ENCODE results near the gene RASA2.

RASA2 gene

DNA sequence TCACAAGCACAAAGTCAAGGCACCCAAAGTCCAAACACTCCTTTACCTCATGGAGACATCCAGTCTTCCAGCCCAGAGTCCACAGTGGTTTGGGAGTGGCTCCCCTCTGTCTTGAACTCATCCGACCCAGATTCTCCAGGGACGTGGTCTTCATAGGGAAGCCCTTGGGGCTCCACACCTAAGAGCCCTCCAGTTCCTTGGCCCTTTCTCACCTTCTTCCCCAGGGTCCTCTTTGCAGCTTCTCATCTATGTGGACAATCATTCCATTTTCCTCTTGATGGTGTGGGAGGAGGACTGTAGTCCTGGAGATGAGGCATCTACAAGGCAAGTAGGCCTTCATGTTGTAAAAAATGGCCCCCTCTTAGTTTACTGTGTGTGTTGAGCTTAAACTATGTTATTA, 164.0 kb downstream of the RASA2 start:
- H3K9me3 ChIP-seq (ENCODE audit: control insufficient read depth in 1 of 2, low read length in 2 of 2) = no peaks in the 10 kb centered on the region
- H3K36me3 ChIP-seq (ENCODE audit: control insufficient read depth in 1 of 2, insufficient read depth in 2 of 2, low read length in 2 of 2) = no peaks in the 10 kb centered on the region
- no peaks in the 10 kb centered on the region for H3K27me3 ChIP-seq (ENCODE audit: low read depth, low read length)
- H3K4me3 ChIP-seq (ENCODE audit: low read depth in 1 of 2, low read length in 2 of 2) = no peak overlapping the region
- H3K4me1 ChIP-seq (ENCODE audit: control insufficient read depth in 1 of 2, insufficient read depth in 2 of 2, low read length in 2 of 2) = peaks cover 0 to 7% of the 10 kb centered on the region in 2 donors
- no peak overlapping the region for H3K27ac ChIP-seq (ENCODE audit: low read length)

DNA sequence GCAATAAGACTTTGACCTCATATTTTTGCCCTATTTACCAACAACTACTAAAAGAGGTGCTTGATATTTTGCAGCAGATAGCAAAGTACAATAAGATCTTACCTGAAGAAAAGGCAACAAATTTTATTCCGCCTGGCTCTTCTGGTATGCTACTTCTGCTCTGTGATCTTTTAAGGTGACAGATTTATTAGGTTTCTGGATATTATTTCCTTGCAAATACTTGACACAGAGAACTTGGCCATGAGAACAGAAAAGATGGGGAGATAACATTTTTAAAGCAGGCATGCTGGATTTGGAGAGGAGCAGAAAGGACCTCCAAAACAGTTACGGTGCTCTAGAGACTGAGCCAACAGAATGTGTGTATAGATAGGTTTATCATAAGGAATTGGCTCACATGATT, 164.6 kb downstream of the RASA2 start:
- Histone ChIP-seq H3K36me3 (ENCODE audit: control insufficient read depth in 1 of 2, insufficient read depth in 2 of 2, low read length in 2 of 2) (no peaks in the 10 kb centered on the region), H3K4me3 (ENCODE audit: low read depth in 1 of 2, low read length in 2 of 2) (no peak overlapping the region), H3K4me1 (ENCODE audit: control insufficient read depth in 1 of 2, insufficient read depth in 2 of 2, low read length in 2 of 2) (peaks cover 0 to 7% of the 10 kb centered on the region in 2 donors), H3K27me3 (ENCODE audit: low read depth, low read length) (no peaks in the 10 kb centered on the region), H3K27ac (ENCODE audit: low read length) (no peak overlapping the region), H3K9me3 (ENCODE audit: control insufficient read depth in 1 of 2, low read length in 2 of 2) (no peaks in the 10 kb centered on the region)

DNA sequence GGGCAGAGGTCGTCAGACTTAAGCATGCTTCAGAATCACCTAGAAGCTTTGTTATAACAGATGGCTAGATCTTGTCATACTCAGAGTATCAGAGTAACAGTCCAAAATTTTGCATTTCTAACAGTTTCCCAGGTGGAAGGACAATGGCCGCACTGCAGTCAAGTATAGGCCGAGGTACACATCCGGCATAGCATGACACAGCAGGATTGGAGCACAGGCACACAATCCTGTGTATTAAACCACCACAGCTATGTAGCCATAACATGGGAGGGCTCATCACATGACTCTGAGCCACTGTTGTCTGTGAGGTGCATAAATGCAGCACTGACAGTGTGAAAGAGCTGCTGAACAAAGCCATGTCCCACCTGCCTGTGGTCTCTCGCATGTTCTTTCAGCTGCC, 165.5 kb downstream of the RASA2 start:
- Histone ChIP-seq H3K4me3 (ENCODE audit: low read depth in 1 of 2, low read length in 2 of 2) (no peak overlapping the region), H3K36me3 (ENCODE audit: control insufficient read depth in 1 of 2, insufficient read depth in 2 of 2, low read length in 2 of 2) (no peaks in the 10 kb centered on the region), H3K4me1 (ENCODE audit: control insufficient read depth in 1 of 2, insufficient read depth in 2 of 2, low read length in 2 of 2) (peaks cover 0 to 7% of the 10 kb centered on the region in 2 donors), H3K9me3 (ENCODE audit: control insufficient read depth in 1 of 2, low read length in 2 of 2) (no peaks in the 10 kb centered on the region), H3K27ac (ENCODE audit: low read length) (no peak overlapping the region), H3K27me3 (ENCODE audit: low read depth, low read length) (no peaks in the 10 kb centered on the region)

DNA sequence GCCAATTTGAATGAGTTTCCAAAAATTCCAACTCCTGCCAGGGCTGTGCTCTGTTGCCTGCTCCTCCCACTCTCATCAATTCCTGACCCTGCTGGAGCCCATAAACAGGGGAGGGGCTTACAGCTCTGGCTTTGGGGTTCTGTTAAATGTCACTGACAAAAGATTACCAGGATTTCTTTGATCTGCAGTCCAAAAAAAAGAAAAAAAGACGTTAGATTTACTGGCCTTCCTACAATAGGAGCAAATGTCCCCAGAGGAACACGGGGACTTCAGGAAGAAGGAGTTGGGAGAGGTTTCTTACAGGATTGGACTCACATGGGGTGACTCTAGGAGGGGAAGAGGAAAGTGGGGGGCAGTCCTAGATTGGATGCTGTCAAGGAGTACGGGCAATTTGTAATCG, 167.0 kb downstream of the RASA2 start:
- Histone ChIP-seq H3K4me3 (ENCODE audit: low read depth in 1 of 2, low read length in 2 of 2) (no peak overlapping the region), H3K36me3 (ENCODE audit: control insufficient read depth in 1 of 2, insufficient read depth in 2 of 2, low read length in 2 of 2) (no peaks in the 10 kb centered on the region), H3K9me3 (ENCODE audit: control insufficient read depth in 1 of 2, low read length in 2 of 2) (no peaks in the 10 kb centered on the region), H3K4me1 (ENCODE audit: control insufficient read depth in 1 of 2, insufficient read depth in 2 of 2, low read length in 2 of 2) (no peaks in the 10 kb centered on the region), H3K27ac (ENCODE audit: low read length) (no peak overlapping the region), H3K27me3 (ENCODE audit: low read depth, low read length) (no peaks in the 10 kb centered on the region)

DNA sequence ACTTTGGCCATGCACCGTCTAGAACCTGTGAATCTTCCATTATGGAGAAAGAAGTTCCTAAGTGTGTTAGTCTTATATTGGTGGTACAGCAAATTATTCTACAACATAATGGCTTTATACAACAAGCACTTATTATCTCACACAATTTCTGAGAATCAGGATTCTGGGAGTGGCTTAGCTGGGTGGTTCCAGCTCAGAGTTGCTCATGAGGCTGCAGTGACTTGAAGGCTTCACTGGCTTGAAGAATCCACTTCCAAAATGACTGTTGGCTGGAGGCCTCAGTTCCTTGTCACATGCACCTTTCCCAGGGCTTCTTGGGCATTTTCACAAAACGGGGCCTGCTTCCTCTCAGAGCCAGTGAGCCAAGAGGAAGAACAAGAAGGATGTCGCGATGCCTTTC, 169.0 kb downstream of the RASA2 start:
- Histone ChIP-seq H3K36me3 (ENCODE audit: control insufficient read depth in 1 of 2, insufficient read depth in 2 of 2, low read length in 2 of 2) (no peaks in the 10 kb centered on the region), H3K9me3 (ENCODE audit: control insufficient read depth in 1 of 2, low read length in 2 of 2) (no peaks in the 10 kb centered on the region), H3K4me1 (ENCODE audit: control insufficient read depth in 1 of 2, insufficient read depth in 2 of 2, low read length in 2 of 2) (peaks cover 0 to 7% of the 10 kb centered on the region in 2 donors), H3K4me3 (ENCODE audit: low read depth in 1 of 2, low read length in 2 of 2) (no peak overlapping the region), H3K27ac (ENCODE audit: low read length) (no peak overlapping the region), H3K27me3 (ENCODE audit: low read depth, low read length) (no peaks in the 10 kb centered on the region)

DNA sequence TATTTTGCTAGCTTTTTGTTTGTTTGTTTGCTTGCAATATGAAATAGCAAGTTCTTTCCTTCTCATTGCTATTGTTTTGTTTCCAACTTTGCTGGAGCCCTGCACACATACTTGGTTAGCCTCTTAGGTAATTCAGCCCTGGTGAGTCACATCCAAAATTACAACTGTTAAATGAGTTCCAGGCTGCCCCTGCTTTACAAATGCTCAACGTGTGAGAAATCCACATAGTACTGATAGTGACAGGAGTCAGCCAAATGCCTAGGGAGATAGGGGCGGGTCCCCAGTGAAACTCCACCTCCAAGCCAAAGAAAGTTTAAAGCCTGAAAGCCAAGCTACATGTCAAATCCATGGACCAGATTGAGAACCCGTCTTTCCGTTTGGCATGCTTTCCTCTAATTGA, 169.9 kb downstream of the RASA2 start:
- H3K27ac ChIP-seq (ENCODE audit: low read length) = no peak overlapping the region
- no peak overlapping the region for H3K4me3 ChIP-seq (ENCODE audit: low read depth in 1 of 2, low read length in 2 of 2)
- no peaks in the 10 kb centered on the region for H3K9me3 ChIP-seq (ENCODE audit: control insufficient read depth in 1 of 2, low read length in 2 of 2)
- no peaks in the 10 kb centered on the region for H3K36me3 ChIP-seq (ENCODE audit: control insufficient read depth in 1 of 2, insufficient read depth in 2 of 2, low read length in 2 of 2)
- H3K27me3 ChIP-seq (ENCODE audit: low read depth, low read length) = no peaks in the 10 kb centered on the region
- peaks cover 0 to 7% of the 10 kb centered on the region in 2 donors for H3K4me1 ChIP-seq (ENCODE audit: control insufficient read depth in 1 of 2, insufficient read depth in 2 of 2, low read length in 2 of 2)

DNA sequence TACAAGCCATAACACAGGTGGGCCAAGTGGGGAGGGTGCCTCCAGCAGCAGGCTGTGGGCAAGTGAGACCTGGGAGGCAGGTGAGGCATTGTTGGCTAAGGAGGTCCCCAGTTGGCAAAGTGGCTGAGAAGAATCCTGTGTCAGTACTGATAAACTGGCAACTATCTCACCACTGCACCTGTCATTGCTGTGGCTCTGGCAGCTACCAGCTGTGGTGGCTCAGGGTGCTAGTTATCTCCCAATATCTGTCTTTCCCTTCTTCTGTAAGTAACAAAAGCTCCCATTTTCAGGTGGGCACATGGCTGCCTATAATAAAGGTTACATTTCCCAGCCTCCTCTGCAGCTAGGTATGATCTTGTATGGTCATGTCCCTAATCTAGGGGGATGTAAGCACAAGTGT, 170.7 kb downstream of the RASA2 start:
- Histone ChIP-seq H3K4me3 (ENCODE audit: low read depth in 1 of 2, low read length in 2 of 2) (no peak overlapping the region), H3K9me3 (ENCODE audit: control insufficient read depth in 1 of 2, low read length in 2 of 2) (no peaks in the 10 kb centered on the region)

DNA sequence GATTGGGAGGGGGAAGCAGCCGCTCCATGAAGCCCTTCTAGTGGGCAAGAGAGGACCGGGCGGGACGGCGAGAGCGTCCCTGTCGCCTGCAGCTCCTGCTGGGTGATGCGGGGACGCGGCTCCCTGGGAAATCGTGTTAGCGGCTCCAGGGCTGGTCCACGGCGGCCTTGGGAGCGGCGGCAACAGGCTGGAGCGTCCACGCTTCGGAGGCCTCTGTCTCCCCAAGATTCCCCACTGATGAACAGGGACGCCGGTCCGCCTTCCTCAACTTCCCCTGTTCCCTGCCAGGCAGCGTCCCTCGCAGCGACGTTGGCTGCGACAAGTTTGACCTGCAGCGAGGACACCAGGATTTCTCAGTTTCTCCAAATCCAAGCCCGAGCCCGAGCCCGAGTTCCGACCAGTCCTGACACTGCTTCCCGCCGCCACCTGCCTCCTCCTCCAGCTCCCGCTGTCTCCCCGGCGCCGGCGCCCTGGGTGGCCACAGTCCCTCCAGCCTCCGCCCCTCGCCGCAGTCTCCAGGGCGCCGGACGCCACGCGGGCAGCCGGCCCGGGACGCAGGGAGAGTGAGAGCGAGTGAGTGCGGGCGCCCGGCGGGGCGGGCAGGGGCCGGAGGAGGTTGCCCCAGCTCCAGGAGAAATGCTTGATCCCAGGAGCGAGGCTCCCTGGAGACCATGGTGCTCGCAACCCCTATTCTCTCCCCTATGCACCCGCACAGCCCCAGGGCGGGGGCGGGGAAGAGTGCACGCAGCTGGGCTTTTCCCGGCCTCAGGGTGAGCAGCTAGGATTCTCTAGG, 173.2 kb downstream of the RASA2 start:
- Histone ChIP-seq H3K27ac (ENCODE audit: low read length) (no peak overlapping the region), H3K4me1 (ENCODE audit: control insufficient read depth in 1 of 2, insufficient read depth in 2 of 2, low read length in 2 of 2) (peaks cover 0 to 11% of the 10 kb centered on the region in 2 donors), H3K27me3 (ENCODE audit: low read depth, low read length) (no peaks in the 10 kb centered on the region)

More for the DNA sequence above, 170.7 kb downstream of the RASA2 start:
- Histone ChIP-seq H3K4me1 (ENCODE audit: control insufficient read depth in 1 of 2, insufficient read depth in 2 of 2, low read length in 2 of 2) (peaks cover 0 to 7% of the 10 kb centered on the region in 2 donors), H3K27me3 (ENCODE audit: low read depth, low read length) (no peaks in the 10 kb centered on the region), H3K36me3 (ENCODE audit: control insufficient read depth in 1 of 2, insufficient read depth in 2 of 2, low read length in 2 of 2) (no peaks in the 10 kb centered on the region), H3K27ac (ENCODE audit: low read length) (no peak overlapping the region)

DNA sequence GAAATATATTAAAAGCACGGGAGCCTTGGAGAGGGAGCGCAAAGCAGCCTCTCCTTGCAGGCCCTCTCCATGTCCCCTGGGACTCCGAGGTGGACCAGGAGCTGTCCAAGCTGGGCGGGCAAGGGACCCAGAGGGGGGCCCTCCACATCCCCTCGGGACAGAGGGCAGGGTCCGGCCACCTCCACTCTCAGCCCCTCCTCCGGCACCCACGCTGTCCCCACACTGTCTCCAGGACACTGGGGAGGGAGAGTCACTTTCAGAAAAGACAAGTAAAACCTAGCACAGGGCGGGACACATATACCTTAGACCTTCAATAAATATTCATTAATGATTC, 173.8 kb downstream of the RASA2 start:
- H3K27me3 ChIP-seq (ENCODE audit: low read depth, low read length) = no peaks in the 10 kb centered on the region
- peak overlapping the region; percentile 52 to 84 for H3K4me3 ChIP-seq (ENCODE audit: low read depth in 1 of 2, low read length in 2 of 2)
- H3K36me3 ChIP-seq (ENCODE audit: control insufficient read depth in 1 of 2, insufficient read depth in 2 of 2, low read length in 2 of 2) = no peaks in the 10 kb centered on the region
- H3K4me1 ChIP-seq (ENCODE audit: control insufficient read depth in 1 of 2, insufficient read depth in 2 of 2, low read length in 2 of 2) = peaks cover 0 to 11% of the 10 kb centered on the region in 2 donors
- H3K27ac ChIP-seq (ENCODE audit: low read length) = no peak overlapping the region
- H3K9me3 ChIP-seq (ENCODE audit: control insufficient read depth in 1 of 2, low read length in 2 of 2) = no peaks in the 10 kb centered on the region

More for the DNA sequence above, 173.2 kb downstream of the RASA2 start:
- Histone ChIP-seq H3K36me3 (ENCODE audit: control insufficient read depth in 1 of 2, insufficient read depth in 2 of 2, low read length in 2 of 2) (no peaks in the 10 kb centered on the region), H3K4me3 (ENCODE audit: low read depth in 1 of 2, low read length in 2 of 2) (peak overlapping the region; percentile 52 to 84), H3K9me3 (ENCODE audit: control insufficient read depth in 1 of 2, low read length in 2 of 2) (no peaks in the 10 kb centered on the region)

DNA sequence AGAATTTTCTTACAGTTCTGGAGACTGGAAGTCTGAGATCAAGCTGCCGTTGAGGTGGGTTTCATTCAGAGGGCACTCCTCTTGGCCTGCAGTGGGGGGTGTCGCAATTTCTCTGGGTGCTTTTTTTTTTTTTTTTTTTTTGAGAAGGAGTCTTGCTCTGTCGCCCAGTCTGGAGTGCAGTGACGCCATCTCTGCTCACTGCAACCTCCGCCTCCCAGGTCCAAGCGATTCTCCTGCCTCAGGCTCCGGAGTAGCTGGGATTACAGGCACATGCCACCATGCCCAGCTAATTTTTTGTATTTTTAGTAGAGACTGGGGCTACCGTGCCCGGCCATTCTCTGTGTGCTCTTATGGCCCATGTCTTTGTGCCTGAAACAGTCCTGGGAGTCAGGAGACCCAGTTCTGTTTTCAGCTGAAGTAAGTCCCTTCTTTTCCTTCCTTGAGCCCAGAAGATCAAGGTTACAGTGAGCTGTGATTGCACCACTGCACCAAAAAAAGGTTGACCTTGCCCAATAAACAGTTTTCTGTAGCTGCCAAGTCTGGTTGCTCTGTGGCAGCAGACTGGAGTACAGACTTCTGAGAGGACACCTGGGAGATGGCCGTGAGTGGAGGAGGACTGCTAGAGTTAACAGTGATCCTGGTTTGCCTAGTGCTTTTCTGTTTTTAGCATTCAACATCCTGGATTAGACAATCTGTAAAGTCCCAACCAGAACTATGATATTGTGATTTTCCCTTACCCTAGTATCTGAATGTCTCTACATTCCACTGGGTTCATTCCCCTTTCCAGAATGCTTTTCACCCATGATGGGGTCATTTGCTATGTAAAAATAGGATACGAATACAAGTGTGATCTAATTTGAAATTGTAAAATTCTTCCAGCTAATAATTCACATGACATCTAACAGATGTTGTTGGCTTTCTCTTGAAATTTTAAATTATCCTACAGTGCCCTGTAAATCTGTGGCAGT, 174.7 kb downstream of the RASA2 start:
- Histone ChIP-seq H3K27me3 (ENCODE audit: low read depth, low read length) (no peaks in the 10 kb centered on the region), H3K36me3 (ENCODE audit: control insufficient read depth in 1 of 2, insufficient read depth in 2 of 2, low read length in 2 of 2) (no peaks in the 10 kb centered on the region), H3K27ac (ENCODE audit: low read length) (no peak overlapping the region)

DNA sequence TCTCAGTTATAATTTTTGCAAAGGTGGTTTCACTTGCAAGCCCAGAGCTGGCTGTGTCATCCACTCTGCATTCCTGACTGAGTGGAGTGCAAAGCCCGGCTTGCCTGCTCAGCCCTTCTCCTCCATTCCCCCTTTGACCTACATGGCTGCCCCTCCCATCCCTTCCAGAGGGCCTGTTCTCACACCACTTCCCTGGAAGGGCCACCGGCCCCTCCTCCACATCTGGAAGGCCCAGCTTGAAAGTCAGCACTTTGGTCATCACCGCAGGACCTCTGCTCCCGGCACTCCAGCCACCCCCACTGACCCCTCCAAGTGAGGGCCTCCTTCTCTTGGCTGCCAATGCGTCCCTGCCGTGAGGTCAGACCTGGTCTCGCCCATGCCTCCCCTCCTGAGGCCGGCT, 177.2 kb downstream of the RASA2 start:
- Histone ChIP-seq H3K27me3 (ENCODE audit: low read depth, low read length) (no peaks in the 10 kb centered on the region), H3K4me3 (ENCODE audit: low read depth in 1 of 2, low read length in 2 of 2) (no peak overlapping the region), H3K4me1 (ENCODE audit: control insufficient read depth in 1 of 2, insufficient read depth in 2 of 2, low read length in 2 of 2) (peaks cover 0 to 11% of the 10 kb centered on the region in 2 donors), H3K36me3 (ENCODE audit: control insufficient read depth in 1 of 2, insufficient read depth in 2 of 2, low read length in 2 of 2) (no peaks in the 10 kb centered on the region), H3K9me3 (ENCODE audit: control insufficient read depth in 1 of 2, low read length in 2 of 2) (peaks cover 0 to under 1% of the 10 kb centered on the region in 2 donors), H3K27ac (ENCODE audit: low read length) (no peak overlapping the region)

More for the DNA sequence above, 174.7 kb downstream of the RASA2 start:
- no peaks in the 10 kb centered on the region for H3K9me3 ChIP-seq (ENCODE audit: control insufficient read depth in 1 of 2, low read length in 2 of 2)
- H3K4me3 ChIP-seq (ENCODE audit: low read depth in 1 of 2, low read length in 2 of 2) = no peak overlapping the region
- H3K4me1 ChIP-seq (ENCODE audit: control insufficient read depth in 1 of 2, insufficient read depth in 2 of 2, low read length in 2 of 2) = peaks cover 0 to 11% of the 10 kb centered on the region in 2 donors
